Transverse colon (tissue), 4 donors: Measurements from ENCODE around the gene NFAM1. TPM values are rescaled to one million over a fixed set of nuclear protein-coding genes. Genes with fewer than 3 reads are reported as not detected.
A peak's percentile ranks its signal among the peaks of the same experiment; 100 is the strongest.

Experiments
- DNase-seq: peaks from one replicate; pipeline ENCODE4 v3.0.0-alpha.2; 2019
- H3K27ac ChIP-seq, 4 donors: fragments of 200-600 bp; sonication (generic); 2 replicates each; pipeline ENCODE4 v1.5.1; 2016 to 2018; ENCODE audit warnings: inconsistent platforms in 4 of 4
- H3K27me3 ChIP-seq: fragments of 200-600 bp; sonication (generic); 2 replicates; pipeline ENCODE4 v1.5.1; 2017; ENCODE audit warnings: inconsistent platforms
- H3K36me3 ChIP-seq, 4 donors: fragments of 200-600 bp; sonication (generic); 2 replicates each; pipeline ENCODE4 v1.5.1; 2017 to 2019; ENCODE audit warnings: inconsistent platforms in 4 of 4
- H3K4me1 ChIP-seq, 4 donors: fragments of 200-600 bp; sonication (generic); 2 replicates each; pipeline ENCODE4 v1.5.1; 2017 to 2020; ENCODE audit warnings: inconsistent platforms in 4 of 4
- H3K4me3 ChIP-seq, 4 donors: fragments of 200-600 bp; sonication (generic); 1 replicate in 1 of 4; 2 replicates in 3 of 4; pipeline versions ENCODE4 v1.5.1 to v1.6.1; 2017 to 2019; ENCODE audit warnings: inconsistent platforms in 4 of 4
- H3K9me3 ChIP-seq, 2 donors: fragments of 200-600 bp; sonication (generic); 2 replicates each; pipeline ENCODE4 v1.5.1; 2017 to 2019; ENCODE audit warnings: inconsistent platforms in 2 of 2
- CTCF ChIP-seq, 5 experiments: fragments of 200-600 bp in 3 of 5; fragments of 450-650 bp in 2 of 5; sonication (generic) in 3 of 5; IDR thresholded peaks; 1 replicate in 2 of 5; 2 replicates in 3 of 5; pipeline ENCODE4 v1.5.1; 2016 to 2017; ENCODE audit warnings: antibody characterized with exemption in 5 of 5, inconsistent platforms in 3 of 5, mild to moderate bottlenecking in 2 of 5, moderate library complexity in 1 of 5
- EP300 ChIP-seq: sonication (generic); formaldehyde crosslinking; IDR thresholded peaks from one replicate; pipeline ENCODE4 v1.6.1; 2017; ENCODE audit warnings: antibody characterized with exemption, low read depth
- POLR2A ChIP-seq: fragments of 450-650 bp; IDR thresholded peaks from one replicate; pipeline ENCODE4 v1.6.1; 2016; ENCODE audit warnings: antibody characterized with exemption, mild to moderate bottlenecking, moderate library complexity
- POLR2AphosphoS5 ChIP-seq, 3 donors: sonication (generic); formaldehyde crosslinking; IDR thresholded peaks; one replicate each; pipeline ENCODE4 v1.6.1; 2016; ENCODE audit warnings: antibody characterized with exemption in 3 of 3
- WGBS, 2 donors: methylation state at CpG; one replicate each; pipeline ENCODE4 v1.1.5; 2018; ENCODE audit warnings: low coverage in 1 of 2; 5-methylcytosine and 5-hydroxymethylcytosine counted together
- in situ Hi-C, 4 donors: fragments of 200-750 bp; cut with MboI; loops; one replicate each; pipeline versions ENCODE4 v1.15.0 to v1.15.1; 2017; ENCODE audit warnings: low sequenced_read_pairs in 3 of 4, low pct_ligation_motif_present in 1 of 4, low pct_unique_long_range_greater_than_20kb in 1 of 4
- intact Hi-C: fragments of 100-400 bp; cut with DNase I; formaldehyde crosslinking; loops from one replicate; pipeline ENCODE4 v1.15.1; 2023; ENCODE audit warnings: low total_unique reads
- total RNA-seq, 4 donors: library from RNA; depleted of rRNA; stranded (reverse); fragments of >200 nt; gene quantifications; one replicate each; pipeline ENCODE4 v1.1.0, GENCODE V29; 2016

Gene NFAM1
- total RNA-seq, 4 donors from 2014 or later = 1.1 to 1.4 TPM; not detected in 2

GRCh38 chr22:42437488-42438292 lies 5.5 kb upstream of the NFAM1 start:
- H3K4me1 ChIP-seq = peaks cover 0 to 32% (median 11%) of the 10 kb centered on the region in 4 donors
- peak; percentile 82 for DNase-seq
- no peaks in the 10 kb centered on the region for H3K9me3 ChIP-seq
- intact Hi-C loops = loop anchor here (5.0 kb wide), 1 partner anchor 270 kb away; no protein-coding TSS in a partner anchor
- 0 to 2% methylated on average over 1 to 30 of the region's 33 CpGs for WGBS, 2 donors
- H3K4me3 ChIP-seq = peak overlapping the region in 3 of 4 donors; percentile 30 to 57 (median 42)
- H3K36me3 ChIP-seq = no peaks in the 10 kb centered on the region
- in situ Hi-C loops = loop anchor here (10.0 to 25.0 kb wide), 3 partner anchors 263 to 475 kb away; partner anchors contain the start of genes SEPTIN3 (in 4 of the 4) and SMIM45 (in 4 of the 4)
- TF ChIP-seq POLR2A (no peak), CTCF (IDR thresholded peaks at IDR 0.05) (peak; percentile 98 to 99 (median 98))
- peak overlapping the region in 2 of 4 donors; percentile 55 to 57 for H3K27ac ChIP-seq
- no peaks in the 10 kb centered on the region for H3K27me3 ChIP-seq

- Histone ChIP-seq H3K9me3 (no peaks in the 10 kb centered on the region), H3K4me3 (no peak overlapping the region), H3K36me3 (no peaks in the 10 kb centered on the region), H3K27ac (peak overlapping the region in 1 of 4 donors; percentile 10), H3K4me1 (peaks cover 0 to 39% (median 15%) of the 10 kb centered on the region in 4 donors), H3K27me3 (no peaks in the 10 kb centered on the region)
- no peak for TF ChIP-seq POLR2A
- TF ChIP-seq POLR2AphosphoS5 (IDR thresholded peaks at IDR 0.05) = no peak
- TF ChIP-seq CTCF (IDR thresholded peaks at IDR 0.05) = no peak
- TF ChIP-seq EP300 = no peak
- intact Hi-C loops = loop anchor here (5.0 kb wide), 1 partner anchor 269 kb away; no protein-coding TSS in a partner anchor
- DNase-seq = no peak
- in situ Hi-C loops = loop anchor here (10.0 to 25.0 kb wide), 3 partner anchors 262 to 474 kb away; partner anchors contain the start of genes SEPTIN3 (in 4 of the 4) and SMIM45 (in 4 of the 4)
- WGBS, 2 donors = 57% methylated on average over 7 of the region's 7 CpGs; no CpG with 5 or more reads in 1 of the 2 donors
Measured at GRCh38 chr22:42436404-42436803, 4.2 kb upstream of the NFAM1 start.

GRCh38 chr22:42434748-42435425 lies 2.7 kb upstream of the NFAM1 start:
- Histone ChIP-seq H3K4me1 (peaks cover 0 to 41% (median 16%) of the 10 kb centered on the region in 4 donors), H3K4me3 (no peak overlapping the region), H3K9me3 (no peaks in the 10 kb centered on the region), H3K27ac (no peak overlapping the region), H3K36me3 (no peaks in the 10 kb centered on the region), H3K27me3 (no peaks in the 10 kb centered on the region)
- intact Hi-C loops (loop anchor here (2.0 to 5.0 kb wide), 2 partner anchors 268 to 344 kb away; partner anchors contain the start of gene NDUFA6), in situ Hi-C loops (loop anchor here (10.0 to 25.0 kb wide), 3 partner anchors 260 to 473 kb away; partner anchors contain the start of genes SEPTIN3 (in 4 of the 4) and SMIM45 (in 4 of the 4))
- 79 to 93% methylated on average over 5 to 14 of the region's 14 CpGs for WGBS, 2 donors
- DNase-seq = no peak
- TF ChIP-seq EP300 = no peak
- no peak for TF ChIP-seq POLR2AphosphoS5 (IDR thresholded peaks at IDR 0.05)
- no peak for TF ChIP-seq POLR2A
- no peak for TF ChIP-seq CTCF (IDR thresholded peaks at IDR 0.05)
